AG04449 (cell line): ENCODE measurements around the gene SCRN1.
"Not testable (repeated sequence)": the region's sequence is repeated elsewhere in the genome, so short reads cannot be mapped to it uniquely, and the experiment has no call there.

Experiments used
- CTCF ChIA-PET: fragments of 350-600 bp; formaldehyde crosslinking; extraction: SDS; loops from one replicate; lab custom pipeline; 2021; ENCODE audit warnings: antibody characterized with exemption; lab: Yijun Ruan, JAX
- POLR2A ChIA-PET: fragments of 400-600, 350-600 bp; formaldehyde crosslinking; extraction: SDS; loops from one replicate; lab custom pipeline; 2020; ENCODE audit warnings: antibody characterized with exemption, inconsistent platforms; lab: Yijun Ruan, JAX
- DNase-seq: peaks from one replicate; pipeline ENCODE4 v3.0.0-alpha.2; 2010; ENCODE audit warnings: low read depth, low spot score
- H3K4me3 ChIP-seq: 2 replicates; pipeline ENCODE4 v1.5.1; 2011; ENCODE audit warnings: low read depth, mild to moderate bottlenecking, control low read depth, low read length
- TF ChIP-seq, protein P1 (sequence below): IDR thresholded peaks from one replicate; pipeline ENCODE4 v1.5.1; 2011; ENCODE audit warnings: mild to moderate bottlenecking, moderate library complexity, low read length, control low read depth, inconsistent platforms; ENCODE audit not compliant: insufficient read depth; ENCODE audit errors: missing control alignments

The SCRN1 gene

GRCh38 chr7:29893351-29893965, 96.1 kb downstream of the SCRN1 start:
- TF ChIP-seq, protein P1, sequence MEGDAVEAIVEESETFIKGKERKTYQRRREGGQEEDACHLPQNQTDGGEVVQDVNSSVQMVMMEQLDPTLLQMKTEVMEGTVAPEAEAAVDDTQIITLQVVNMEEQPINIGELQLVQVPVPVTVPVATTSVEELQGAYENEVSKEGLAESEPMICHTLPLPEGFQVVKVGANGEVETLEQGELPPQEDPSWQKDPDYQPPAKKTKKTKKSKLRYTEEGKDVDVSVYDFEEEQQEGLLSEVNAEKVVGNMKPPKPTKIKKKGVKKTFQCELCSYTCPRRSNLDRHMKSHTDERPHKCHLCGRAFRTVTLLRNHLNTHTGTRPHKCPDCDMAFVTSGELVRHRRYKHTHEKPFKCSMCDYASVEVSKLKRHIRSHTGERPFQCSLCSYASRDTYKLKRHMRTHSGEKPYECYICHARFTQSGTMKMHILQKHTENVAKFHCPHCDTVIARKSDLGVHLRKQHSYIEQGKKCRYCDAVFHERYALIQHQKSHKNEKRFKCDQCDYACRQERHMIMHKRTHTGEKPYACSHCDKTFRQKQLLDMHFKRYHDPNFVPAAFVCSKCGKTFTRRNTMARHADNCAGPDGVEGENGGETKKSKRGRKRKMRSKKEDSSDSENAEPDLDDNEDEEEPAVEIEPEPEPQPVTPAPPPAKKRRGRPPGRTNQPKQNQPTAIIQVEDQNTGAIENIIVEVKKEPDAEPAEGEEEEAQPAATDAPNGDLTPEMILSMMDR, result no peak
- DNase-seq, result no peak
- POLR2A ChIA-PET, result no interaction called here
- CTCF ChIA-PET, result interaction anchor here (1.5 kb wide), 1 partner anchor 28 kb away, joined by 3 read pairs; no protein-coding TSS in a partner anchor
- no peak overlapping the region for H3K4me3 ChIP-seq

- CTCF ChIA-PET, result interaction anchor here (1.2 kb wide), 1 partner anchor 29 kb away, joined by 3 read pairs; no protein-coding TSS in a partner anchor
- POLR2A ChIA-PET, result no interaction called here
- DNase-seq, result no peak
- no peak overlapping the region for H3K4me3 ChIP-seq
- TF ChIP-seq, protein P1, result no peak
These were observed 97.4 kb downstream of the SCRN1 start for GRCh38 chr7:29892231-29892630.

DNA sequence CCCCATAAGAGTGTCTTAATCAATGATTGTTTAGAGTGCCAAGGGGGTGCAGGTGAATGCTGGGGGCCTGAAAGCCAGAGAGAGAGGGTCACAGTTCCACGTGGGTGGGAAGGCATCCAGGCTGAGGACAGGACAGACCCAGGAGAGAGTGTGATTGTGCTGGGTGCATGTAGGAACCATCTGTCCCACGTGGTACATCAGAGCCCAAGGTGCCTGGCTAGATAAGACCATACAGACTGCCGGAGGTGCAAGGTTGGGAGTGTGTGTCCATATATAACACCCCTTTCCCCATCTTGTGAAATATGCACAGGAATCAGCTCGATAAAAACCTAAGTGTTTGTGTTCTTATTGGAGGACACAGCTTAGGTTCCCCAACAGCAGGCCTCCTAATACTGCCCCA, 97.8 kb downstream of the SCRN1 start:
- POLR2A ChIA-PET, result no interaction called here
- TF ChIP-seq, protein P1, result no peak
- CTCF ChIA-PET, result interaction anchor here (1.2 kb wide), 1 partner anchor 29 kb away, joined by 3 read pairs; no protein-coding TSS in a partner anchor

GRCh38 chr7:29890786-29891185, 98.8 kb downstream of the SCRN1 start:
- CTCF ChIA-PET, DNase-seq, POLR2A ChIA-PET, H3K4me3 ChIP-seq: not testable (repeated sequence)

More for the DNA sequence above, 97.8 kb downstream of the SCRN1 start:
- DNase-seq, result no peak
- no peak overlapping the region for H3K4me3 ChIP-seq

DNA sequence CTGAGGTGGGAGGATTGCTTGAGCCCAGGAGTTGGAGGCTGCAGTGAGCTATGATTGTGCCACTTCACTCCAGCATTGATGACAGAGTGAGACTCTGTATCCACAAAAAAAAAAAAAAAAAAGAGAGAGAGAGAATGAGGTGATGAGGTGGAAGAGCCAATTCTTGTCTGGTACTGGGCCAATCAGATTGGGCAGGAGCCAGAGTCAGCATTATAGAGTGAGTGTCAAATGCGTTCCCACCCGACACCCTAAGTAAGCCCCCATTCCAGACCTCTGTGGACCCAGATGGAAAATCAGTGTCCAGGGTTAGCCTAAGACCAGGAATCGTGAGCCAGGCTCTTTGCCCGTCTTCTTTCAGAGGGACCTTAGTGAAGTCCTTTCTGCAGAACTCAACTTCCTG, 99.3 kb downstream of the SCRN1 start:
- ChIA-PET POLR2A (no interaction called here), CTCF (no interaction called here)
- H3K4me3 ChIP-seq, result no peak overlapping the region
- TF ChIP-seq, protein P1, result no peak
- no peak for DNase-seq

DNA sequence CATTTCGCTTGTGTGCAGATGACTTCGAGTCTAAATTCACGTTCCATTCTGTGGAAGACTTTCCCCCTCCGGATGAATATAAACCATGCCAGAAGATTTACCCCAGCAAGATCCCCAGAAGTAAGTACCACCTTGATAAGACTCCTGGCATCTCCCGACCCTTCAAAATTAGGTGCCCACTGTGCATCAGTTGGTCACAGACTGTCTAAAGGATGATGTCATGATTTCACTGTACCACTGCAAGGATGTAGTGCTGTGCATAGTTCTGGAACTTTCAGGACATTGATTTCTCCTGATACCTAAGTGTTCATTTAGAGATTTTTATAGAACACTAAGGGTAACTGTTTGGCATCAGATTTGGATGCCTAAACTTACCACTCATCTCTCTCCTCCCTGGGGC, 100.3 kb downstream of the SCRN1 start:
- ChIA-PET CTCF (no interaction called here), POLR2A (no interaction called here)
- DNase-seq, result no peak
- no peak overlapping the region for H3K4me3 ChIP-seq
- TF ChIP-seq, protein P1, result no peak

GRCh38 chr7:29888006-29888405, 101.6 kb downstream of the SCRN1 start:
- no peak overlapping the region for H3K4me3 ChIP-seq
- CTCF ChIA-PET, result no interaction called here
- TF ChIP-seq, protein P1, result no peak
- POLR2A ChIA-PET, result no interaction called here
- DNase-seq, result no peak
